Renal cortex interstitium (tissue), 11 donors: ENCODE data around the gene CLPSL2. TPM values are rescaled to one million over a fixed set of nuclear protein-coding genes. Genes with fewer than 3 reads are reported as not detected.

Experiments used
- DNase-seq, 11 donors: peaks; one replicate each; pipeline ENCODE4 v3.0.0-alpha.2; 2013; ENCODE audit warnings: low read depth in 9 of 11, low spot score in 4 of 11; ENCODE audit errors: extremely low read depth in 1 of 11
- polyA plus RNA-seq, 3 donors: library from polyadenylated mRNA; unstranded; fragments of 120-200 nt; gene quantifications; one replicate each; pipeline ENCODE4 v1.2.1, GENCODE V29; 2013; ENCODE audit not compliant: insufficient read length in 3 of 3

Gene CLPSL2
- polyA plus RNA-seq, 3 donors: 0.39 to 0.53 TPM; not detected in 1

- no peak for DNase-seq
Observed at GRCh38 chr6:35778437-35778836, 2.0 kb downstream of the CLPSL2 start.

- DNase-seq: no peak
Observed at GRCh38 chr6:35780719-35781118, 4.3 kb downstream of the CLPSL2 start, which contains the start of gene CLPSL1. Gene CLPSL1 (plus strand): TSS chr6:35781019. CDS start chr6:35781111, 92 bp downstream.

GRCh38 chr6:35781290-35781689, 4.9 kb downstream of the CLPSL2 start:
- DNase-seq: no peak

- no peak for DNase-seq
Observed at GRCh38 chr6:35782424-35782823, 6.0 kb downstream of the CLPSL2 start.

GRCh38 chr6:35784200-35784599, 7.8 kb downstream of the CLPSL2 start:
- no peak for DNase-seq

GRCh38 chr6:35786272-35786671, 9.9 kb downstream of the CLPSL2 start:
- DNase-seq: no peak

GRCh38 chr6:35786810-35787209, 10.4 kb downstream of the CLPSL2 start:
- DNase-seq: peak in 2 of 11 donors; percentile 37 to 40

GRCh38 chr6:35787266-35788218, 11.1 kb downstream of the CLPSL2 start:
- DNase-seq: no peak

GRCh38 chr6:35788423-35788982, 12.1 kb downstream of the CLPSL2 start:
- no peak for DNase-seq

GRCh38 chr6:35790683-35791082, 14.3 kb downstream of the CLPSL2 start:
- DNase-seq: no peak

- no peak for DNase-seq
Observed at GRCh38 chr6:35794536-35795452, 18.4 kb downstream of the CLPSL2 start.

GRCh38 chr6:35795453-35796071, 19.2 kb downstream of the CLPSL2 start:
- DNase-seq: no peak

GRCh38 chr6:35796236-35796635, 19.8 kb downstream of the CLPSL2 start:
- DNase-seq: no peak

- DNase-seq: no peak
Observed at GRCh38 chr6:35797837-35798526, 21.6 kb downstream of the CLPSL2 start.

GRCh38 chr6:35798706-35799105, 22.3 kb downstream of the CLPSL2 start:
- no peak for DNase-seq

GRCh38 chr6:35801148-35801547, 24.8 kb downstream of the CLPSL2 start:
- DNase-seq: no peak

- DNase-seq: peak; percentile 17 to 70 (median 55)
Observed at GRCh38 chr6:35804996-35805736, 28.8 kb downstream of the CLPSL2 start, which contains the start of gene LHFPL5. Gene LHFPL5 (plus strand): TSS chr6:35805352. CDS start chr6:35805671, 319 bp downstream.

- DNase-seq: no peak
Observed at GRCh38 chr6:35808688-35809087, 32.3 kb downstream of the CLPSL2 start.
